ENCODE results near the gene SLC9B2. TPM values are rescaled to one million over a fixed set of nuclear protein-coding genes. Genes with fewer than 3 reads are reported as not detected.

Gene SLC9B2
- total and polyA plus RNA-seq, 2 experiments from 2014 or later = 4.4 to 13.0 TPM

- TF ChIP-seq ZNF462 (CRISPR knock-in tag; IDR thresholded peaks at IDR 0.05) (no peak), EZH2phosphoT487 (IDR thresholded peaks at IDR 0.05; ENCODE audit: unreplicated experiment) (no peak), NANOG (IDR thresholded peaks at IDR 0.05; ENCODE audit: borderline replicate concordance) (no peak), CTCF (conservative IDR thresholded peaks at IDR 0.05; ENCODE audit: low read depth in 2 of 2) (no peak), REST (IDR thresholded peaks at IDR 0.05; ENCODE audit: unreplicated experiment) (no peak), JUNB (IDR thresholded peaks at IDR 0.05; ENCODE audit: unreplicated experiment) (no peak), ZNF114 (CRISPR knock-in tag; IDR thresholded peaks at IDR 0.05) (no peak), ZNF331 (CRISPR knock-in tag; IDR thresholded peaks at IDR 0.05; ENCODE audit: low read depth) (no peak), STAT1 (IDR thresholded peaks at IDR 0.05; ENCODE audit: unreplicated experiment) (no peak)
These were observed 40.4 kb downstream of the SLC9B2 start (continued) for GRCh38 chr4:103036169-103036568.
